IPS-18c (cell line): ENCODE results near the gene ST6GALNAC3.

Experiments
- H3K4me3 ChIP-seq: 2 replicates; pipeline ENCODE4 v1.7.0; 2013; ENCODE audit warnings: low read depth, mild to moderate bottlenecking, low read length, moderate library complexity; ENCODE audit not compliant: insufficient read depth
- H3K9me3 ChIP-seq: one replicate; pipeline ENCODE4 v1.6.1; 2013; ENCODE audit warnings: mild to moderate bottlenecking, low read length, moderate library complexity; ENCODE audit not compliant: control insufficient read depth, insufficient read depth

The ST6GALNAC3 gene

GRCh38 chr1:76426606-76427005 is 352.1 kb downstream of the ST6GALNAC3 start:
- Histone ChIP-seq H3K4me3 (no peak overlapping the region), H3K9me3 (no peaks in the 10 kb centered on the region)

DNA sequence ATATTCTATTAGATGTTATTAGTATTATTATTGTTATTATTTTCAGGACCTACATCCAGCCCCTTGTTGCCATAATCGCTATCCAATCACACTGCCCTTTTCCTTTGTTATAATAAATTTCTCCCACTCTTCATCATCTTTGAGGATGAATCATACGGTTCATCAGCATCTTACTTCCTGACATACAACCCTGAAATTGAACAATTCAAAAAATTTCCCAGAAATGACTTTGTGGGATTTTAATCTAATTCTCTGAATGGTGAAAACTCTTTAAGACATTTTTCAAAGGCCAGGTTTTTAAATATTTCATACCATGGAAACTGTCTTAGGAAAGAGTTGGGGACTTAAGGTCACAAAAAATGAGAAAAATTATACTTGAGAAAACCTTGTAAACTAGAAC is 353.5 kb downstream of the ST6GALNAC3 start:
- no peak overlapping the region for H3K4me3 ChIP-seq
- H3K9me3 ChIP-seq = no peaks in the 10 kb centered on the region

DNA sequence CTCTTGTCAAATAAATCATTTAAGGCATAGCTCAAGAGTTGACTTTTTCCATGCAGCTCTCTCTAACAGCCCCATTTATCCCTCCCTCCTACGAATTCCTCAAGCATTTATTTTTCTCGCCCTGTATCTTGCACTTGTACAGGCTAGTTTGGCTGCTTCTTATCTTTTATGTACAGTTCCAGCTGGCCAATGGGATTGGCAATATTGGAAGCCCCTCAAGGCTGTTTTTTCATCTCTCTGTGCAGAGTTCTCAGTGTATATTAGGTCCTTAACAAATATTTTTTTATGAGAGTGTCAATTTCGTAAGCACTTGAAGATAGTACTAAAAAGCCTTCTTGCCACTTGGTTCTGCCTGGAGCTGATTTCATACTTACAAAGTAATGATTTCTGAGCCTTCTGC is 356.0 kb downstream of the ST6GALNAC3 start:
- no peaks in the 10 kb centered on the region for H3K9me3 ChIP-seq
- no peak overlapping the region for H3K4me3 ChIP-seq

- no peaks in the 10 kb centered on the region for H3K9me3 ChIP-seq
- no peak overlapping the region for H3K4me3 ChIP-seq
Observed at GRCh38 chr1:76433526-76433925, 359.0 kb downstream of the ST6GALNAC3 start.

DNA sequence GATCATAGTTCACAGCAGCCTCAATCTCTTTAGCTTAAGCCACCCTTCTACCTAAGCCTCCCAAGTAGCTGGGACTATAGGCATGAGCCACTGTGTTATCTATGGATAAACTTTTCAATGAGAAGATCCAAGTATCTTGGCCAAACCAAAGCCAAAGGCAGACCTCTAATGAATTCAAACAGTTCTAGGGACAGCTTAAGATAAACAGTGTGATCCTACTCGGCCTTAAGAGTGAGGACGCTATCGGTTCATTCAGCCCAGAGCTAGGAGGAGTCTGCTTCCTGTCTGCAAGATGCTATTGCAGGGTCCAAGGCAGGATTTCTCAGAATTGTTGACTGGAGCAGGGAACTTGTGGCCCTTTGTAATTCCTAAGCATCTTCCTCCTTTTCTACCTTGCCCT is 368.7 kb downstream of the ST6GALNAC3 start:
- Histone ChIP-seq H3K4me3 (no peak overlapping the region), H3K9me3 (no peaks in the 10 kb centered on the region)

- no peak overlapping the region; the same call in 1 of the 2 replicates for H3K4me3 ChIP-seq
- H3K9me3 ChIP-seq = no peaks in the 10 kb centered on the region
Observed at GRCh38 chr1:76444773-76445172, 370.2 kb downstream of the ST6GALNAC3 start.

GRCh38 chr1:76450229-76450628 is 375.7 kb downstream of the ST6GALNAC3 start:
- no peak overlapping the region for H3K4me3 ChIP-seq
- peaks cover 3% of the 10 kb centered on the region for H3K9me3 ChIP-seq

DNA sequence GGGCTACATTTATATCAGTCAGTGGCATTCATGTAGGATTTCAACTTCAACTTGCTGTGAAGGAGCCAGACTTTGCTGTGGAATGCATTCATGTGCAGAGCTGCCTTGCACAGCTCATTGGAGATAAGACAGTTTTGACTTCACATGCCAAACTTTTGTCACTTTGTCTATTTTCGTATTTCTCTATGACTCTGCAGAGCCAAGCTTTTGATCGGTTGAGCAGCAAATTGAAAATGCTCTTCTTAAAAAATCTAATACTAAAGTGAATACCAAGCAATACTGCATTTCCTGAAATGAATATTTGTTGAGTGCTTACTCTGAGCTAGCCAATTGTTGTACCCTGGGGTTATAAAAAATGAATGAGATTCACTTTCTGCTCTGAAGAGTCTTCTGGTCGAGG is 388.7 kb downstream of the ST6GALNAC3 start:
- Histone ChIP-seq H3K9me3 (no peaks in the 10 kb centered on the region), H3K4me3 (no peak overlapping the region)

GRCh38 chr1:76463849-76464248 is 389.3 kb downstream of the ST6GALNAC3 start:
- Histone ChIP-seq H3K4me3 (no peak overlapping the region), H3K9me3 (no peaks in the 10 kb centered on the region)

GRCh38 chr1:76465030-76465429 is 390.5 kb downstream of the ST6GALNAC3 start:
- Histone ChIP-seq H3K4me3 (no peak overlapping the region), H3K9me3 (no peaks in the 10 kb centered on the region)

GRCh38 chr1:76470166-76470565 is 395.6 kb downstream of the ST6GALNAC3 start:
- H3K9me3 ChIP-seq = no peaks in the 10 kb centered on the region
- no peak overlapping the region for H3K4me3 ChIP-seq

GRCh38 chr1:76471536-76471935 is 397.0 kb downstream of the ST6GALNAC3 start:
- no peaks in the 10 kb centered on the region for H3K9me3 ChIP-seq
- no peak overlapping the region for H3K4me3 ChIP-seq

DNA sequence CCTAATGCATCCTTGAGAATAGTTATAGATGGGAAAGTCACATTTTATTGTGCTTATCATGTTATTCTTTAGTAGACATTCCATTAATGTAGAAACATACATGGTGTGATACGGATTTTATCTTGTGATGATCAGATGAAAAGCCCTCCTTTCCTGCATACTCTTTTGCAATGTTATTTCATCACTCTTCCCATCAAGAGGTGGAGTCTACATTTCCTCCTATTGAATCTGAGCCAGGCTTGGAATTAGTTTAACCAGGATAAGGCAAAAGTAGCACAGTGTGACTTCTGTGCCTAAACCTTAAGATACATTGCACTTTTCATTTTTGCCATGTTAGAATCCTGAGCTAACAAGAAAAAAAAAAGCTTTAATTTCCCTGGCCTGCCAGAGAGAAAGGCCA is 399.0 kb downstream of the ST6GALNAC3 start:
- H3K9me3 ChIP-seq = no peaks in the 10 kb centered on the region
- no peak overlapping the region for H3K4me3 ChIP-seq

GRCh38 chr1:76474922-76475321 is 400.4 kb downstream of the ST6GALNAC3 start:
- Histone ChIP-seq H3K4me3 (no peak overlapping the region), H3K9me3 (no peaks in the 10 kb centered on the region)

DNA sequence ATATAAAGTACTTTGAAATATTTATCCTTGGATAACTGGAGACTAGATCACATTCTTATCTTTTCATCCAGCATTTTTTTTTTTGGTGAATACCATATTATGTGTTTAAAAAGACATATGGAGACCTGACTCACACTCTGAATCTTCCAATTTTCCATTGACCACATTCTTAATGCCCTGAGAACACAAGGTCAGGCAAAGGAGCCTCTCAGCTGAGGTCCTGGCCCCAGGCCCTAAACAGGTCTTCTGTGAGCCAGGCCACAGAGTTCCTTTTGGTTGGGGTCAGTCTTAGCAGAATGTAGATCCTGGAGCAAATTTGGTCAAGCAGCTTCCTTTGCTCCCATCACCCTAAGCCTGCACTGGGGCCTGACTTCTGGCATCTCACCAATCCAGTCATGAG is 402.6 kb downstream of the ST6GALNAC3 start:
- H3K9me3 ChIP-seq = no peaks in the 10 kb centered on the region
- H3K4me3 ChIP-seq = no peak overlapping the region

- Histone ChIP-seq H3K4me3 (no peak overlapping the region), H3K9me3 (no peaks in the 10 kb centered on the region)
Observed at GRCh38 chr1:76480827-76481226, 406.3 kb downstream of the ST6GALNAC3 start.

GRCh38 chr1:76481672-76482071 is 407.1 kb downstream of the ST6GALNAC3 start:
- Histone ChIP-seq H3K9me3 (no peaks in the 10 kb centered on the region), H3K4me3 (no peak overlapping the region)

GRCh38 chr1:76482272-76482671 is 407.7 kb downstream of the ST6GALNAC3 start:
- H3K9me3 ChIP-seq = no peaks in the 10 kb centered on the region
- H3K4me3 ChIP-seq = no peak overlapping the region

DNA sequence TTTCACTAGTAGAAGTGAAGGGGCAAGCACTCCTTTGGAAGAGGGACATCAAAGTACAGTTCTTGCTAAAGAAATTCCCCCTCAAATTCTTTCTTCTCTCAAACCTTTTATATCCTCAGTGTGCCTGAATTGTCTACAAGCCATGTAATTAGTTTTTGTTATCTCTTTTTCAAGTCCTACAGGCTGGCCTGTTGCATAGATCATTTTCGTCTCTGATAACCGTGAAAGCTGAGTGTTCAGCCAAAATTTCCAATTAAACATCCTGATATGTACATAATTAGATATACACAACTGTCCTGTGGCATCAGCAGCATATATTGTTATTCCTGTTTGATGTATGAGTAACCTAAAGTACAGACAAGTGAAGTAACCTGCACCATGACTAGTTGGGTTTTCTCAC is 417.2 kb downstream of the ST6GALNAC3 start:
- Histone ChIP-seq H3K4me3 (no peak overlapping the region), H3K9me3 (no peaks in the 10 kb centered on the region)
